HepG2 (cell line): ENCODE results near the gene FGFR3. TPM values are rescaled to one million over a fixed set of nuclear protein-coding genes. Genes with fewer than 3 reads are reported as not detected.

ENCODE experiments used
- AHR ChIP-seq: IDR thresholded peaks from 2 replicates; pipeline ENCODE4 v1.6.1; 2018; ENCODE audit warnings: missing genetic modification reagents, missing compliant biosample characterization
- CCAR2 ChIP-seq: fragments of 200-400 bp; formaldehyde crosslinking; optimal IDR thresholded peaks from 2 replicates; pipeline ENCODE3; 2018; ENCODE audit warnings: low read depth, mild to moderate bottlenecking, low read length, moderate library complexity
- GZF1 ChIP-seq: sonication (generic); formaldehyde crosslinking; IDR thresholded peaks from 2 replicates; pipeline ENCODE4 v1.5.1; 2020; ENCODE audit warnings: mild to moderate bottlenecking, missing genetic modification reagents
- HMG20A ChIP-seq: IDR thresholded peaks from 2 replicates; pipeline ENCODE4 v1.6.1; 2016; ENCODE audit warnings: borderline replicate concordance
- HNRNPL ChIP-seq: fragments of 200-400 bp; formaldehyde crosslinking; IDR thresholded peaks from 2 replicates; pipeline ENCODE4 v1.6.1; 2017; ENCODE audit warnings: mild to moderate bottlenecking, low read depth, low read length
- MEIS2 ChIP-seq: sonication (generic); formaldehyde crosslinking; IDR thresholded peaks from 2 replicates; pipeline ENCODE4 v1.9.0; 2021; ENCODE audit warnings: mild to moderate bottlenecking, missing genetic modification reagents
- POLR2A ChIP-seq, 2 experiments: IDR thresholded peaks; 2 replicates each; pipeline ENCODE4 v1.6.1; 2011; ENCODE audit warnings: low read depth in 2 of 2, low read length in 2 of 2, mild to moderate bottlenecking in 1 of 2, moderate library complexity in 1 of 2; ENCODE audit not compliant: insufficient read depth in 1 of 2
- TCF12 ChIP-seq, 2 experiments: fragments of 450-650 bp in 1 of 2; sonication (generic) in 1 of 2; formaldehyde crosslinking in 1 of 2; IDR thresholded peaks; 2 replicates each; pipeline versions ENCODE4 v1.6.1 to v1.8.0; 2017 to 2022; ENCODE audit warnings: antibody characterized with exemption in 1 of 2, mild to moderate bottlenecking in 1 of 2, missing genetic modification reagents in 1 of 2, moderate library complexity in 1 of 2
- TERF1 ChIP-seq: sonication (generic); formaldehyde crosslinking; IDR thresholded peaks from 2 replicates; pipeline ENCODE4 v1.8.0; 2022; ENCODE audit warnings: mild to moderate bottlenecking, missing genetic modification reagents, moderate library complexity
- U2AF2 ChIP-seq: fragments of 200-400 bp; formaldehyde crosslinking; IDR thresholded peaks from 2 replicates; pipeline ENCODE4 v1.6.1; 2017; ENCODE audit warnings: low read depth, mild to moderate bottlenecking, low read length
- ZFAT ChIP-seq: sonication (generic); formaldehyde crosslinking; conservative IDR thresholded peaks from 2 replicates; pipeline ENCODE4 v1.8.1; 2023; ENCODE audit warnings: missing genetic modification reagents, inconsistent platforms
- ZFP37 ChIP-seq: sonication (generic); formaldehyde crosslinking; IDR thresholded peaks from 2 replicates; pipeline ENCODE4 v1.4.0; 2020; ENCODE audit warnings: missing genetic modification reagents, borderline replicate concordance
- ZNF446 ChIP-seq: sonication (generic); formaldehyde crosslinking; IDR thresholded peaks from 2 replicates; pipeline ENCODE4 v1.5.0; 2020; ENCODE audit warnings: mild to moderate bottlenecking, missing genetic modification reagents
- ZNF512 ChIP-seq: sonication (generic); formaldehyde crosslinking; IDR thresholded peaks from 2 replicates; pipeline ENCODE4 v1.4.0; 2020; ENCODE audit warnings: mild to moderate bottlenecking, missing genetic modification reagents
- ZNF570 ChIP-seq: sonication (generic); formaldehyde crosslinking; IDR thresholded peaks from 2 replicates; pipeline ENCODE4 v1.4.0; 2020; ENCODE audit warnings: mild to moderate bottlenecking, missing genetic modification reagents, borderline replicate concordance
- ZNF746 ChIP-seq: sonication (generic); formaldehyde crosslinking; IDR thresholded peaks from 2 replicates; pipeline ENCODE4 v1.8.0; 2022; ENCODE audit warnings: mild to moderate bottlenecking, missing genetic modification reagents
- ZSCAN21 ChIP-seq: sonication (generic); formaldehyde crosslinking; IDR thresholded peaks from 2 replicates; pipeline ENCODE4 v1.8.0; 2022; ENCODE audit warnings: mild to moderate bottlenecking, missing genetic modification reagents, moderate library complexity, borderline replicate concordance
- ZSCAN31 ChIP-seq: sonication (generic); formaldehyde crosslinking; IDR thresholded peaks from 2 replicates; pipeline ENCODE4 v1.5.0; 2020; ENCODE audit warnings: low read depth, mild to moderate bottlenecking, missing genetic modification reagents
- polyA plus RNA-seq, 8 experiments: library from polyadenylated mRNA; depleted of rRNA in 3 of 8; stranded (reverse) in 7 of 8; unstranded in 1 of 8; fragments of >200 nt; fragmentation: Illumina TruSeq in 4 of 8; extraction: Trizol in 4 of 8; gene quantifications; 2 replicates each; pipeline versions ENCODE4 v1.2.1 to v1.2.3, GENCODE V29; 2011 to 2016; ENCODE audit warnings: low read depth in 4 of 8, missing spikeins in 1 of 8, mixed read lengths in 1 of 8; ENCODE audit not compliant: insufficient read depth in 1 of 8
- total RNA-seq, 5 experiments: library from RNA; depleted of rRNA; stranded (reverse); fragments of >200 nt; fragmentation: Illumina TruSeq; extraction: Trizol; gene quantifications; 2 replicates each; pipeline ENCODE4 v1.2.3, GENCODE V29; 2016; ENCODE audit warnings: low read depth in 1 of 5
- TF ChIP-seq, protein P1 (sequence below): sonication (generic); formaldehyde crosslinking; IDR thresholded peaks from 2 replicates; pipeline ENCODE4 v1.8.0; 2022; ENCODE audit warnings: mild to moderate bottlenecking, missing genetic modification reagents, borderline replicate concordance
- TF ChIP-seq, protein P2 (sequence below): sonication (generic); formaldehyde crosslinking; IDR thresholded peaks from 2 replicates; pipeline ENCODE4 v1.4.0; 2020; ENCODE audit warnings: missing genetic modification reagents, low read depth, mild to moderate bottlenecking, borderline replicate concordance
- TF ChIP-seq, protein P3 (sequence below): sonication (generic); formaldehyde crosslinking; conservative IDR thresholded peaks from 2 replicates; pipeline ENCODE4 v1.4.0; 2020; ENCODE audit warnings: missing genetic modification reagents

The FGFR3 gene
- total and polyA plus RNA-seq, 2 of the 13 experiments (the other 11 are each of a cell fraction or from before 2014, with no cell fraction given) = 103 to 109 TPM

DNA sequence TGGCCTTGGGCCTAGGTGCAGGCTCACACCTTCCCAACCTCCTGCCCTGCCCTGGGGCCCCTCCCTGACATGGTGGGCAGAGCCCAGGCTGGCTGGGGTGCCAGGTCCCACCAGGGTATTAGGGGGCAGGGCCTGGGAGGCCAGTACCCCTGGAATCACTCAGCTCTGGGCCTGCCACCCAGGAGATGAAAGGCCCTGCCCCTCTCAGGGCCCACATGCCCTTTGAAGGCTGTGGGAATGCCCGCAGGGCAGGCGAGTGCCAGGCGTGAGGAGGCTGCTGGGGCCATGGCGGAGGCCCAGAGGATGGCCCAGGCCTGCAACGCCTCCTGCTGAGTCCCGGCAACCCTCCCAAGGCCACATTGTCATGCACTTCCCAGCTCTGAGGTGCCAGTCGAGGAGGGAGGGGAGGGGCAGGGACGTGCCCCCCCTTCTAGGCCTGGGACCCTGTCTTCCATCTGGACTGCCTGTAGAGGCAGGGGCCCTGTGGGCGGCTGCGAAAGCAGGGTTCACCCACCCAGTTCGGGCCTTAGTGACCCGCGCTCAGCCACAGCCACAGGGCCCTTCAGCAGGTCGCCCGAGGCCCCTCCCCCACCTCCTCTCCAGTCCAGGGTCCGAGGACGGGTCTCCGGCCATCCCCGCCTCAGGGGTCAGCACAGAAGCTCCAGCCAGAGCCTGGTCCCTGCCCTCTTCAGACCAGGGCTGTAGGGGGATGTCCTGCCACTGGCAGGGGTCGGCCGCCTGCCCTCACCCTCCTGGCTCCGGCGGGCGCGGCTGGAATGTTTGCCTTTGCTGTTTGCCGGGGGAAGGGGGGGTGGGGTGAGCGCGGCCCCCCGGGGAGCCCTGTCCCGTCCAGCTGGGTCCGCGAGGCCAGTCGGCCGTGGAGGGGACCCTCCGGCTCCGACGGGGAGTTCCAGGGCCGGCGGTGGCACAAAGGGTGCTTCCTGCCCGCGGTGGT lies 26.7 kb upstream of the FGFR3 start (continued):
- TF ChIP-seq, protein P1, sequence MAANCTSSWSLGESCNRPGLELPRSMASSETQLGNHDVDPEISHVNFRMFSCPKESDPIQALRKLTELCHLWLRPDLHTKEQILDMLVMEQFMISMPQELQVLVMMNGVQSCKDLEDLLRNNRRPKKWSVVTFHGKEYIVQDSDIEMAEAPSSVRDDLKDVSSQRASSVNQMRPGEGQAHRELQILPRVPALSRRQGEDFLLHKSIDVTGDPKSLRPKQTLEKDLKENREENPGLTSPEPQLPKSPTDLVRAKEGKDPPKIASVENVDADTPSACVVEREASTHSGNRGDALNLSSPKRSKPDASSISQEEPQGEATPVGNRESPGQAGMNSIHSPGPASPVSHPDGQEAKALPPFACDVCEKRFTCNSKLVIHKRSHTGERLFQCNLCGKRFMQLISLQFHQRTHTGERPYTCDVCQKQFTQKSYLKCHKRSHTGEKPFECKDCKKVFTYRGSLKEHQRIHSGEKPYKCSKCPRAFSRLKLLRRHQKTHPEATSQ = no peak; the same call in 1 of the 2 replicates
- TF ChIP-seq MEIS2 (CRISPR knock-in tag) (no peak; the same call in 1 of the 2 replicates), GZF1 (CRISPR knock-in tag) (no peak), POLR2A (IDR thresholded peaks at IDR 0.05; ENCODE audit: insufficient read depth in 1 of 2, low read depth in 2 of 2, low read length in 2 of 2) (peak in 1 of 2 experiments; percentile 54; a peak in 1 of 4 replicates), CCAR2 (no peak), U2AF2 (no peak), ZNF570 (CRISPR knock-in tag) (no peak; the same call in 1 of the 2 replicates), ZSCAN31 (CRISPR knock-in tag) (peak; percentile 78), TCF12 (IDR thresholded peaks at IDR 0.05) (no peak), TCF12 (CRISPR knock-in tag; IDR thresholded peaks at IDR 0.05) (peak; percentile 59; the same call in 1 of the 2 replicates), HMG20A (no peak), AHR (no peak), ZSCAN21 (CRISPR knock-in tag) (peak; percentile 66; the same call in 1 of the 2 replicates), ZNF746 (CRISPR knock-in tag) (peak; percentile 95), ZFP37 (CRISPR knock-in tag) (no peak), ZFAT (CRISPR knock-in tag) (no peak), HNRNPL (peak; percentile 96), ZNF512 (CRISPR knock-in tag) (no peak), ZNF446 (CRISPR knock-in tag) (no peak), TERF1 (CRISPR knock-in tag) (0 out of 2 replicates have a peak, but pooled peaks have one; percentile 83)
- TF ChIP-seq, protein P2, sequence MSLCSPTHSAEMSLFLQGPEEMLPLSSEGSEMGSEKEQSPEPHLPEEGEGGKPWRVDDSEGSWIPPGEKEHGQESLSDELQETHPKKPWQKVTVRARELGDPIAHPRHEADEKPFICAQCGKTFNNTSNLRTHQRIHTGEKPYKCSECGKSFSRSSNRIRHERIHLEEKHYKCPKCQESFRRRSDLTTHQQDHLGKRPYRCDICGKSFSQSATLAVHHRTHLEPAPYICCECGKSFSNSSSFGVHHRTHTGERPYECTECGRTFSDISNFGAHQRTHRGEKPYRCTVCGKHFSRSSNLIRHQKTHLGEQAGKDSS (CRISPR knock-in tag) = no peak
- TF ChIP-seq, protein P3, sequence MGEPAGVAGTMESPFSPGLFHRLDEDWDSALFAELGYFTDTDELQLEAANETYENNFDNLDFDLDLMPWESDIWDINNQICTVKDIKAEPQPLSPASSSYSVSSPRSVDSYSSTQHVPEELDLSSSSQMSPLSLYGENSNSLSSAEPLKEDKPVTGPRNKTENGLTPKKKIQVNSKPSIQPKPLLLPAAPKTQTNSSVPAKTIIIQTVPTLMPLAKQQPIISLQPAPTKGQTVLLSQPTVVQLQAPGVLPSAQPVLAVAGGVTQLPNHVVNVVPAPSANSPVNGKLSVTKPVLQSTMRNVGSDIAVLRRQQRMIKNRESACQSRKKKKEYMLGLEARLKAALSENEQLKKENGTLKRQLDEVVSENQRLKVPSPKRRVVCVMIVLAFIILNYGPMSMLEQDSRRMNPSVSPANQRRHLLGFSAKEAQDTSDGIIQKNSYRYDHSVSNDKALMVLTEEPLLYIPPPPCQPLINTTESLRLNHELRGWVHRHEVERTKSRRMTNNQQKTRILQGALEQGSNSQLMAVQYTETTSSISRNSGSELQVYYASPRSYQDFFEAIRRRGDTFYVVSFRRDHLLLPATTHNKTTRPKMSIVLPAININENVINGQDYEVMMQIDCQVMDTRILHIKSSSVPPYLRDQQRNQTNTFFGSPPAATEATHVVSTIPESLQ (CRISPR knock-in tag) = peak; percentile 66; the same call in 1 of the 2 replicates
